Measurements from ENCODE around the gene EIF3J.
"Not testable (repeated sequence)": the region's sequence is repeated elsewhere in the genome, so short reads cannot be mapped to it uniquely, and the experiment has no call there.

The EIF3J gene

GRCh38 chr15:44542596-44542995 is 5.6 kb downstream of the EIF3J start:
- DNase-seq: no peak

GRCh38 chr15:44544745-44545144 is 7.8 kb downstream of the EIF3J start:
- not testable (repeated sequence) for DNase-seq

DNA sequence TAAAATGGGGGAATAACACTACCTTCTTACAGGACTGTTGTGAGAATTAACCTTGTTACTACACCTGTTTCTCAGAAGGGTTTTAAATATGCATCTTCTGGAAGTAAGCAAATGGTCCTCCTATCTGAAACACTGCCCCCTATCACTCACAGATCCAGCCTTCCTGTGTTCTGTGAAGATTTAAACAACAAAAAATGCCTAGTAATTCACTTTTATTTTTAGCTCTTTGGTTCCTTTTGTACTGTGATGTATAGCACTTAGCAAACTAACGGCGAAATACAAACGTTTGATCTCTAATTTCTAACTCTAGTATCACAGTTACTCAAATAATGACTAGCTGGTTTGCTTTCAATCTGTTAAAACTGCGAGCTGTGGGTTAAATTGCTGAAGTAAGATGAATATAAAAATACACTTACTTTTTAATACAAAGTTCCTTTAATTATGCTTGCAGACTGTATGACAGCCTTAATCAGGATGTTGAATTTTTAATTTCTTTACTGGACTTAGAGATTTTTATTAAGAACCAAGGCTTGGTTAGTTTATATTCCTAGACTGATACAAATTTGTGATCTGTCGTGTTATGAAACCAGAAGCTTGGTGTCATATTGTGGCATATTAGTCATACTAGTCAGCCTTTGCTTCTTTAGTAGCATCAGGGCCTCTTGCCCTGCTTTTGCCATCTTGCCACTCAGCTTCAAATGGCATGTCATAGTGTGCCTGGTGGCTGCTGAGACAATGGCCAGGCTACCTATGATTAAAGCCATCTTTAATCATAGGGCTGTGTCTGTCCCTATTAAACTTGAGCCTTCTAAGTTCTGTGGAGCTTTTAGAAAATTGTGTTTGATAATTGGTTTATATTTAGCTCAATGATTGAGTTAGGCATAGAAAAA is 9.2 kb downstream of the EIF3J start:
- no peak for DNase-seq

DNA sequence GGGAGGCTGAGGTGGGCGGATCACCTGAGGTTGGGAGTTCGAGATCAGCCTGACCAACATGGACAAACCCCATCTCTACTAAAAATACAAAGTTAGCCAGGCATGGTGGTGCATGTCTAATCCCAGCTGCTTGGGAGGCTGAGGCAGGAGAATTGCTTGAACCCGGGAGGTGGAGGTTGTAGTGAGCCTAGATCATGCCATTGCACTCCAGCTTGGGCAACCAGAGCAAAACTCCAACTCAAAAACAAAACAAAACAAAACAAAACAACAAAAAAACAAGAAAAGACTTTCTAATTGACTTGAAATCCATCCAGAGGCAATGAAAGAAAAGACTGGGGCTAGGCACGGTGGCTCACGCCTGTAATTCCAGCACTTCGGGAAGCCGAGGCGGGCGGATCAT is 12.2 kb downstream of the EIF3J start:
- not testable (repeated sequence) for DNase-seq

DNA sequence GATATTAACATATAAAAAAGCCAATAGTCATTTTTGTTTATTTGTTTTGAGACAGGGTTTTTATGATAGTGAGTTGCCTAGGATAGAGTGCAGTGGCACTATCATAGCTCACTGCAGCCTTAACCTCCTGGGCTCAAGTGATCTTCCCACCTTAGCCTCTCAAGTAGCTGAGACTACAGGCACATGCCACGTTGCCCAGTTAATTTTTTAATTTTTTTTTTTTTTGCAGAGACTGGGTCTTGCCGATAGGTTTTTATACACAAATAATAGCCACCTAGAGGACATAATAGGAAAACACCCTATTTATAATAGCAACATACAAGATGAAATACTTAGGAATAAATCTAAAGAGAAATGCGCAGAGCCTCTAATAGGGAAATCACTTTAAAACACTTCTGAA is 13.3 kb downstream of the EIF3J start:
- peak; percentile 10 for DNase-seq

DNA sequence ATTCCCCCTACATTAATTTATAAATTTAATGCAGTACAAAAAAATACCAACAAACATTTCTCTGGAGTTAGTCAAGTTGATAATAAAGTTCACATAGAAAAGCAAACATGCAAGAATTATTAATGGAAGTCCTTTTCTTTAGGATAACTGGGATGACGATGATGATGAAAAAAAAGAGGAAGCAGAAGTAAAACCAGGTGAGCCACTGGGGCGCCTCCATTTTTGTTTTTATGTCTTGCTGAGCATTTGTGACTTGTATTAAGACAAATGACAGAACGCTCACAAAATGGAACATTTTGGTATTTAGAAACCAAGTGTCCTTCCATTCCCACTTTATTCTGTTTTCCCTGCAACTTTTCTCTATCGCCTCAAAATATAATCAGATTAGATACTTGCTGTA is 13.8 kb downstream of the EIF3J start:
- no peak for DNase-seq

DNA sequence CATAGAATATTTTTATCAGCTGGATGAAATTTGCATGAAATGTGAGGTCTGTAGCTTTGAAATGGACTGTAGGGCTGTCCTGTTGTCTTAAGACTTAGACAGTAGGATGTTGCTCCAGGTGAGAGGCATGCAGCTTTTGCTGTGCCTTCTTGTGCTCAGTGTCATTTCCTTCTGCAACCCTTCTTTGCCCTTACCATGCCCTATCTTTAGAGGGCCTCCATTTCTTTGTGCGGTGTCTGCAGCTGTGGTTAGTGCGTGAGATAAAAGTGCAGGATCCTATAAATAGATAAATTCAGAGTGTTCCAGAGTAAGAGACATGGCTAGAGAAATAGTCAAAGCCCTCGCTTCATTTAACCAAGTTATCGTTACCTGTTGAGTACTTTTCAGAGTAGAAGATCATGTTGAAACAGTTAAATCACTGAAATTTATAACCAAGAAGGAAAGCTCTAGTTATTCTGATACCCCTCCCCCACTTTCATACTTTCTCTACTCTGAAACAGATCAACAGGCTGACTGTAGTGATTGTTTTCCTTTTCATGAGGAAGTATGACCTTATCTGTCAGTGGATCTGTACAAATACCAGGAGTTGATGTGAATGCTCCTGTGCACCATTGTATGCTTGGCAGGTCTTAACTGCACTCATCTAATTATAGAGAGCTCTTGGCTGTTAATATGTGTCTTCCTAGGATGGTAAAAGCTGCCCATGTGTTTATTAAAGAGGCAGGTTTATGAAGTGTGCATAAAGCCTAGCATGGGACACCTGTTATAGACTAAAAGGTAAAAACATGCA is 18.2 kb downstream of the EIF3J start:
- no peak for DNase-seq

DNA sequence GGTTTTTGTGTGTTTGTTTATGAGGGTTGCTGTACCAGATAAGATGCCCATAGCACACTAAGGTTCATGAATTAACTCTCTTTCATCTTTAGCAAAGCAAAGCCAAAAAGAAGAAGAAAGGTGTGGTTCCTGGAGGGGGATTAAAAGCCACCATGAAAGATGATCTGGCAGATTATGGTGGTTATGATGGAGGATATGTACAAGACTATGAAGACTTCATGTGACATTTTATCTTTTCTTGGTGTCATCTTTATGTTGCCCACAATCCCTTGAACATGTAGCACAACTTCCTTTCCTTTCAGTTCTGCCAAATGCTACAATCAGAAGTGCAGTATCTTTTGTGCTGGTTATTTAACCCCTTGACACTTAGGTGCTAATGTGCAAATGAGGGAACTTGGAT is 24.0 kb downstream of the EIF3J start:
- not testable (repeated sequence) for DNase-seq

DNA sequence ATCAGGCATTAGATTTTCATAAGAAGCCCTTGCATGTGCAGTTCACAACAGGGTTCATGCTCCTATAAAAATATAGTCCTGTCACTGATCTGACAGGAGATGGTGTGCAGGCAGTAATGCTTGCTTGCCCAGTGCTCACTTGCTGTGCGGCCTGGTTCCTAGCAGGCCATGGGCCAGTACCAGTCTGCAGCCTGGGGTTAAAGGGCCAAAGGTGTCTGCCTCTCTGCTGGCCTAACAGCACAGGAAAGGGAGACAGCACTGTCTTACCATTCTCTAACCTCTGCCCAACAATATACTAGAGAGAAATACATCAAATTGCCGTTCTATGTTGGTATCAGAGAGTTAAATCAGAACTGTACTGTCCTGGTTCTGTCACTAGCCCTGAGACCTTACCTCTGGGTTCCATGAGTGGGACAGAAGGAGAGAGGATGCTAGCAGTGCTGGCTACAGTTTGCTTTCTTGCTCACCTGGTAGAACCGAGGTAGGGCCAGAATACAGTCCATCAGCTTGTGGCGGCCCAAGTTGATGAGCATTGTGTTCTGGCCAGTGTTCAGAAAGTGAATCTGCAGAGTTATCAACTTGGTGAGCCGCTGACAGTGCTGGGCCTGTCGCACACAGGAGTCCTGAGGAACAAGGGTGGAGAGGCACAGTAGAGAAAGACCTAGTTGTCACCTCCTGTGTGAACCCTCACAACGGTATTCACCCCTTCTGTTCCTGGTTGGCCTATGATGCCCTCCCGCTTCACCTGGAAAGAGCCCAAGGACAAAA is 28.6 kb downstream of the EIF3J start:
- DNase-seq: no peak

DNA sequence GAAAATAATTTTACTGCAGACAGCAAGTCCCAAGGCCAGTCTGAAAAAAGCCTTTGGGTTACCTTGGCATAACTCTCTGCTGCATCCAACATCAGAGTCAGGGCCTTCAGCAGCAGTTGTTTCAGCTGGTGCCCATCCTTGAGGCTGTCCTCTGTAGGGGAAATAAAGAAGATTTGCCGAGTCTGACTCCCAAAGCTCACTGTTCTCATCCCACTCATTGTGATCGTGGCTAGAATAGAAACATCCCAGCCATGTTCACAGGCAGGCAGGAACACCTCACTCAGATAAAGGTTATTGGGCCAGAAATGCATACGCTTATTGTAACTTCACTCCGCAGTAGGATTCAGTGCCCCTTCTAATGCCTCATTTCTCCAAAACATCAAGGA is 29.2 kb downstream of the EIF3J start:
- no peak for DNase-seq

- no peak for DNase-seq
Observed at GRCh38 chr15:44568338-44568737, 31.4 kb downstream of the EIF3J start.

- DNase-seq: no peak
Observed at GRCh38 chr15:44569316-44569715, 32.4 kb downstream of the EIF3J start.

GRCh38 chr15:44570361-44570760 is 33.4 kb downstream of the EIF3J start:
- no peak for DNase-seq

- DNase-seq: no peak
Observed at GRCh38 chr15:44573386-44573785, 36.4 kb downstream of the EIF3J start.

DNA sequence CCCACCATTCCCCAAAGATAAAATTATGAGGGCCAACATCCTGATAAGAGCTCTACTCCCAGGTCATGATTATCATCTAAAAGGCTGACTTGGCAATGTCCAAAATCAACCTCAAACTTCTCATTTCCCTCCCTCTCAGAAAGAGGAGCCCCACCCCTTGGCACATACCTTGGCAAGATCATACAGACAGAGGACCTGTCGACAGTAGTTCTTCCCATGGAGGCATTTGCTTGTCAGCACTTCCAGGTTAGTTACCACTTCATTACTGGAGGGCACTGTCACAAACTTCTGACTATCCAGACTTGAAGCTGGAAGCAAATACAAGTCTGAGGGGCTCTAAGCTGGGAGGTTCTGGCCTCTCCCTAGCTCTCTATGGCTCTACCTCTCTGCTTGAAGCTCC is 37.8 kb downstream of the EIF3J start:
- DNase-seq: no peak

DNA sequence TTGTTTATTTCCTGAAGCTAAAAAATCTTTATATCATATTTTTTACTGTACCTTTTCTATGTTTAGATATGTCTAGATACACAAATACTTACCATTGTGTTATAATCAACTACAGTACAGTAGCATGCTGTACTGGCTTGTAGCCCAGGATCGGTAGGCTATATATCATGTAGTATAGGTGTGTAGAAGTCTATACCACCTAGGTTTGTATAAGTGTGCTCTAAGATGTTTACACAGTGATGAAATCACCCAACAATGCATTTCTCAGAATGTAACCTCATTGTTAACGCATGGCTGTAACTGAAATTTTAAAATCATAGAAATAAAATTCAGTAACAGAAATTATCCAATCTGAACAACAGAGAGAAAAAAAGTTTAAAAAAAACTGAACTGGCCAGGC is 43.2 kb downstream of the EIF3J start:
- DNase-seq: no peak

DNA sequence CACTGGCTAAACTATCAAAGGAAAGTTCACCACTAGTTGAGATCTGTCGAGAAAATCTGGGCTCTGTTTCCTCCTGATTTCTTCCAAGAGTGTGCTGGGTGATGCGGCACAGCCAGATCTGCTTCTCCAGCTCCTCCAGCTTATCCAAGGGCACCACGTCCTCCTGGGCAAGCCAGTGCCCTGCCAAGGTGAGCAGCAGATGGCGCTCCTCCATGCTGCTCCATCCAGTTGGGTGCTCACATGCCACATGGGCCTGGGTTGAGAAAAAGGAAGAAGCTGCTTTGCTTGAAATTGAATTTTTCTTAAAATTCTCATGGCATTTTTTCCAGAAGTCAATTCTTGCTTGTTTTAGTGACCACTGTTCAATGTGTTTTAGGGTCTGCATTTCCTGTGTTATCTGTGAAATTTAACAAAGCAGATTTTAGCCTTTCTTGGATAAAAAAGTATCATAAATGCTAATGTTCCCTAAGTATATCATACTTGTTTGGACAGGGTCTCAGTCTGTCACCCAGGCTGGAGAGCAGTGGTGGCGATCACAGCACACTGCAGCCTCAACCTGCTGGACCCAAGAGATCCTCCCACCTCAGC is 47.3 kb downstream of the EIF3J start:
- peak; percentile 5 for DNase-seq

DNA sequence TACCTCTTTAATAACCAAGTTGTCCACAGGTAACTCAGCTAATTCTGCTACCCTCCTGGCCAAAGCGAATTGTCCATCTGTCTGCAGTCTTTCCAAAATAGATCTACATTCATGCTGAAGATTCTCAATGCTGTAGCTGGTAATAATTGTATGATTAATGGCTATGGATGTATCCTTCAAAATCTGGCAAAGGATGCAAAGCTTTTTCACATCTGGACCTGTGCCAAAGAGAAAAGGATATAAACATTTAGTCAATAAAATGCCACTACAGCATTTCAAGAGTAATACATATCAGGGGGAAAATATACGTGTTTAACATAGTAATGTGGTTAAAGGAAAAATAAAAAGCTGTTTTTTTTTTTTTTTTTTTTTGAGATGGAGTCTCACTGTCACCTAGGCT is 48.7 kb downstream of the EIF3J start:
- DNase-seq: no peak

- DNase-seq: no peak
Observed at GRCh38 chr15:44588541-44588940, 51.6 kb downstream of the EIF3J start.

DNA sequence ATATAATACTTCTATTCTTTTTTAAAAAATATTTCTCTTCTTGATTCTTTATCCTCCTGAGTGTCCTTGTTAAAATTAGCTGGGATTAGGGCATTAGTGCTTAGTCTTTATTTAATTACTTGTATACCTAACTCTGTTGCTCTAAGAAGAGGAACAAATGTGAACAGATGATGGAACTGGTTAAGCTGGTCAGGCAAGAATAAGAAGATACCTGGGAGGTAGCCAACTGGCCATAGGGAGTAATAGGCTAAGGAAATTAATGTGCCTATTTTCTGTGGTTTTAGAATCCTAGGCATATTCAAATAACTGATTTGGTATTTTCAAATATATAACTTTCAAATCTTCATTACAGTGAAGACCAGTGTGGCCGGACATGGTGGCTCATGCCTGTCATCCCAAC is 54.4 kb downstream of the EIF3J start:
- DNase-seq: no peak

DNA sequence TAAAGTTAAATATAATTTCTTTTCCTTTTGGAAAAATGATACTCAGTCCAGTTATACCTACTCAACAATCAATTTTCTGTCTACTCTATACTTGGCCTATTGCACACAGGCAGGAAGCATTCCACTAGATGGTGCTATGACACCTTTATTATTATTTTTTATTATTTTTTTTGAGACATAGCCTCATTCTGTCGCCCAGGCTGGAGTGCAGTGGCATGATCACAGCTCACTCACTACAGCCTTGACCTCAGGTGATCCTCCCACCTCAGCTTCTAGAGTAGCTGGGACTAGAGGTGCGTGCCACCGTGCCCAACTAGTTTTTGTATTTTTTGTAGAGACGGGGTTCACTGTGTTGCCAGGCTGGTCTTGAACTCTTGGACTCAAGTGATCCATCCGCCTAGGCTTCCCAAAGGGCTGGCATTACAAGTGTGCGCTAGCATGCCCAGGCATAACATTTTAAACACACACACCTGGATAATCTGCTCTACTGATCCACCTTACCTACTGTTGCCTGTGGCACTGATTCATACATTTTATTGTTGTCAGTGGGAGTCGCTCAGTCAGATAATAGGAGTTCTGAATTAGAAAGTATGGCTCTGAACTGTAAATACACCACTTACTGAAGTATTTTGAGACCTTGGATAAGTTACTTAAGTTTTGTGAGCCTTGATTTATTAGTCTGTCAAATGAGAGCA is 56.2 kb downstream of the EIF3J start:
- no peak for DNase-seq

- no peak for DNase-seq
Observed at GRCh38 chr15:44595246-44595645, 58.3 kb downstream of the EIF3J start.
